ENCODE measurements around the gene UFD1. TPM values are rescaled to one million over a fixed set of nuclear protein-coding genes. Genes with fewer than 3 reads are reported as not detected.

The UFD1 gene, protein sequence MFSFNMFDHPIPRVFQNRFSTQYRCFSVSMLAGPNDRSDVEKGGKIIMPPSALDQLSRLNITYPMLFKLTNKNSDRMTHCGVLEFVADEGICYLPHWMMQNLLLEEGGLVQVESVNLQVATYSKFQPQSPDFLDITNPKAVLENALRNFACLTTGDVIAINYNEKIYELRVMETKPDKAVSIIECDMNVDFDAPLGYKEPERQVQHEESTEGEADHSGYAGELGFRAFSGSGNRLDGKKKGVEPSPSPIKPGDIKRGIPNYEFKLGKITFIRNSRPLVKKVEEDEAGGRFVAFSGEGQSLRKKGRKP
- total RNA-seq (10 to 100 TPM; 28.7 to 51.6 (median 40.3) TPM), polyA plus RNA-seq (10 to 100 TPM; 50.3 to 80.5 TPM)
- long read RNA-seq, donor 1, full-length matches to known transcripts = 65 of 78 reads
- long read RNA-seq, donor 1, partial matches to known transcripts = 4 of 78 reads
- long read RNA-seq, donor 1, other reads (novel, unspliced or antisense) = 9 of 78 reads
- long read RNA-seq, donor 2, transcript UFD1-201 (12 exons, 1,814 nt) = major isoform, 121 of 146 reads
- long read RNA-seq, donor 2, partial matches to known transcripts = 3 of 146 reads
- long read RNA-seq, donor 2, other reads (novel, unspliced or antisense) = 21 of 146 reads
- long read RNA-seq, donor 3, transcript UFD1-201 (12 exons, 1,814 nt) = major isoform, 54 of 61 reads
- long read RNA-seq, donor 3, partial matches to known transcripts = 2 of 61 reads
- long read RNA-seq, donor 3, other reads (novel, unspliced or antisense) = 5 of 61 reads

DNA sequence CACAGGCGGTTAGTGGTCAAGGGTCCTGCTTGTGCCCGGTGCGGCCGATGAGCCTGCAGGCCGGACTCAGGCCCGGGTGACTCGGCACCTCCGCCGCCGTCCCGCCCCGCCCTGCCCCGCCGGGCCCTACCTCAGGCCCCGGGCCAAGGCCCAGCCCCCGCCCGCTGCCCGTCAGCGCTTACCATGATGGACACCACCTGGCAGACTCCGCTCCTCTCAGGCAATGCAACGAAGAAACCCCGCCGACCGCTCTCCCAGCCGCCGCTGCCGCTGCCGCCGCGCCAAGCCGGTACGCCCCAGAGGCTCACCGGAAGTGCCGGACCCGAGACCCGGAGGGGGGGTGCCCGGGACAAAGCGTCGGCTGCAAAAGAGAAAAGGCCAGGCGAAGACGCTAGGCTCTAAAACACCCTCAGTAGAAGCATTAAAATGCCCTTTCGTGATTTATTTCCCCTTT, at the start of gene UFD1:
UFD1 (minus strand) TSS at position 293 of the 454 bp plus-strand sequence; CDS start at position 185, 108 bp downstream.
- Histone ChIP-seq H3K27me3 (no peaks in the 10 kb centered on the region), H3K9me3 (no peaks in the 10 kb centered on the region), H3K27ac (peak within 1 kb of the TSS; percentile 94 to 99 (median 98)), H3K4me1 (peaks cover 6 to 30% (median 22%) of the 10 kb centered on the region in 12 donors), H3K36me3 (peaks cover 0 to 24% (median 16%) of the 10 kb centered on the region in 9 donors), H3K4me3 (peak within 1 kb of the TSS; percentile 74 to 96 (median 86))
- ATAC-seq (peak; percentile 67 to 90 (median 83)), DNase-seq (peak; percentile 86 to 93 (median 93))
- intact Hi-C loops (cut with DNase I) = loop anchor here in 8 of 10 donors (1.0 to 10.0 kb wide), 11 partner anchors 32 to 524 kb away; partner anchors contain the start of genes CLTCL1 (in 5 of the 8), MRPL40 (in 5 of the 8), HIRA (in 3 of the 8) and ESS2 (in 2 of the 8)
- 0 to 2% (median 1%) methylated on average over 9 to 42 of the region's 42 CpGs for WGBS, 4 donors
- no peak for TF ChIP-seq POLR2A (IDR thresholded peaks at IDR 0.05)
- TF ChIP-seq, protein P1, sequence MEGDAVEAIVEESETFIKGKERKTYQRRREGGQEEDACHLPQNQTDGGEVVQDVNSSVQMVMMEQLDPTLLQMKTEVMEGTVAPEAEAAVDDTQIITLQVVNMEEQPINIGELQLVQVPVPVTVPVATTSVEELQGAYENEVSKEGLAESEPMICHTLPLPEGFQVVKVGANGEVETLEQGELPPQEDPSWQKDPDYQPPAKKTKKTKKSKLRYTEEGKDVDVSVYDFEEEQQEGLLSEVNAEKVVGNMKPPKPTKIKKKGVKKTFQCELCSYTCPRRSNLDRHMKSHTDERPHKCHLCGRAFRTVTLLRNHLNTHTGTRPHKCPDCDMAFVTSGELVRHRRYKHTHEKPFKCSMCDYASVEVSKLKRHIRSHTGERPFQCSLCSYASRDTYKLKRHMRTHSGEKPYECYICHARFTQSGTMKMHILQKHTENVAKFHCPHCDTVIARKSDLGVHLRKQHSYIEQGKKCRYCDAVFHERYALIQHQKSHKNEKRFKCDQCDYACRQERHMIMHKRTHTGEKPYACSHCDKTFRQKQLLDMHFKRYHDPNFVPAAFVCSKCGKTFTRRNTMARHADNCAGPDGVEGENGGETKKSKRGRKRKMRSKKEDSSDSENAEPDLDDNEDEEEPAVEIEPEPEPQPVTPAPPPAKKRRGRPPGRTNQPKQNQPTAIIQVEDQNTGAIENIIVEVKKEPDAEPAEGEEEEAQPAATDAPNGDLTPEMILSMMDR (IDR thresholded peaks at IDR 0.05) = no peak

DNA sequence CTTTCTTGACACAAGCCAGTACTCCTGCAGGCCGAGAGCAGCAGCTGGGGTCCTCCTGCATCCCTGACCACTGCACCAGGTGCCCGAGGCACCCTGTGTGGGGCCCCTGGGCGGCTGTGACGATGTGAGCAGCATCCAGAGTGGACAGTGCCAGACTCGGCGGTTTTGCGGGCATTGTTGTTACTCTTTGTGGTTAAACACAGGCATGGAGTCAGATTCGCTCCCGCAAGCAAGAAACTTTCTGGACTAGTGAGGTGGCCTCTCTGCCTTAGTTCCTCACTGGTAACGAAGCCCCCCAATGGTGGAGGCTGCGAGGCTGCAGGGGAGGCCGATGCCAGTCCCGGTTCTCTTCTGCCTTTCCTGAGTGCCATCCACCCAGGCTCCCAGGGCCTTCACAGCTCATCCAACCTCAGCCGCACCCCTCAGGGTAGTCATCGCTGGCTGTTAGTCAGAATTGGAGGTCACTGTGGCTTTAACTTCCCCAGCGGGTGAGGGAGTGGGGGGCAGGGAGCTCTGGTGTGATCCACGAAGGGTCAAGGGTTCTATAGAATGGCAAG, 48.9 kb upstream of the UFD1 start:
- peaks cover 9 to 29% (median 19%) of the 10 kb centered on the region in 9 donors for H3K27me3 ChIP-seq
- intact Hi-C loops (cut with DNase I) = loop anchor here in 6 of 10 donors (2.0 to 10.0 kb wide), 3 partner anchors 39 to 97 kb away; no protein-coding TSS in a partner anchor
- no peak for ATAC-seq

DNA sequence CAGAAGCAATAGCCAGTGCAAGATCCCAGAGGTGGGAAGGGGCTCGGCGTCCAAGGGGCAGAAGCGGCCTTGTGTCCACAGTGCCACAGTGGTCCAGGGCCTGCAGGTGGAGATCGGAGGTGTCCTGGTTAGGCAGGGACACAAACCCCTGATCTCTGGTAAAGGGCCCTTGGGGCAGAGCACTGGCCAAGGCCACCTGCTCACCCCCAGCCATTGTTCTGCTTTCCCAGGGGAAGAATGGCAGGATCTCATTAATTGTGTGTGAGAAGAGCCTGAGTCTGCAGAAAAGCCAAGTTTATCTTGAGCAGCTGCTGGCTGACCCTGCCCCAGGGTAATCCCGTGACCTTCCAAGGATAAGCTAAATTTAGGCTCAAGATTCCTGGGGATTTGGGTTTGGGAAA, 48.3 kb upstream of the UFD1 start:
- no peak overlapping the region for H3K4me3 ChIP-seq
- ATAC-seq (peak in 1 of 4 donors; percentile 2), DNase-seq (no peak)
- peaks cover 0 to 2% (median 0%) of the 10 kb centered on the region in 9 donors for H3K36me3 ChIP-seq
- intact Hi-C loops (cut with DNase I) = loop anchor here in 6 of 10 donors (2.0 to 10.0 kb wide), 3 partner anchors 39 to 97 kb away; no protein-coding TSS in a partner anchor
- H3K4me1 ChIP-seq = peaks cover 5 to 57% (median 31%) of the 10 kb centered on the region in 12 donors
- no peaks in the 10 kb centered on the region for H3K9me3 ChIP-seq
- TF ChIP-seq, protein P1 (IDR thresholded peaks at IDR 0.05) = no peak
- TF ChIP-seq POLR2A (IDR thresholded peaks at IDR 0.05) = no peak
- peaks cover 9 to 35% (median 20%) of the 10 kb centered on the region in 9 donors for H3K27me3 ChIP-seq
- WGBS, 4 donors = 31 to 71% (median 68%) methylated on average over 1 to 5 of the region's 5 CpGs
- H3K27ac ChIP-seq = peak overlapping the region in 7 of 12 donors; percentile 5 to 97 (median 26)

More for the DNA sequence above, 48.9 kb upstream of the UFD1 start:
- H3K27ac ChIP-seq = peak overlapping the region in 6 of 12 donors; percentile 5 to 97 (median 20)
- 78 to 83% (median 82%) methylated on average over 15 to 17 of the region's 17 CpGs for WGBS, 4 donors
- no peak overlapping the region for H3K4me3 ChIP-seq
- DNase-seq = no peak
- no peaks in the 10 kb centered on the region for H3K9me3 ChIP-seq
- no peak for TF ChIP-seq POLR2A (IDR thresholded peaks at IDR 0.05)
- TF ChIP-seq, protein P1 (IDR thresholded peaks at IDR 0.05) = no peak
- H3K36me3 ChIP-seq = no peaks in the 10 kb centered on the region
- peaks cover 5 to 51% (median 28%) of the 10 kb centered on the region in 12 donors for H3K4me1 ChIP-seq
